Neural progenitor cell (in vitro differentiated cells): Measurements from ENCODE around the gene GADL1.

Source experiments
- EZH2 ChIP-seq: fragments of 200-600 bp; sonication (generic); IDR thresholded peaks from 2 replicates; pipeline ENCODE4 v1.6.1; 2017; ENCODE audit warnings: antibody characterized with exemption, mild to moderate bottlenecking, moderate library complexity
- TF ChIP-seq, protein P1 (sequence below): fragments of 200-600 bp; sonication (generic); IDR thresholded peaks from 2 replicates; pipeline ENCODE4 v1.5.1; 2017; ENCODE audit warnings: antibody characterized with exemption, mild to moderate bottlenecking

DNA sequence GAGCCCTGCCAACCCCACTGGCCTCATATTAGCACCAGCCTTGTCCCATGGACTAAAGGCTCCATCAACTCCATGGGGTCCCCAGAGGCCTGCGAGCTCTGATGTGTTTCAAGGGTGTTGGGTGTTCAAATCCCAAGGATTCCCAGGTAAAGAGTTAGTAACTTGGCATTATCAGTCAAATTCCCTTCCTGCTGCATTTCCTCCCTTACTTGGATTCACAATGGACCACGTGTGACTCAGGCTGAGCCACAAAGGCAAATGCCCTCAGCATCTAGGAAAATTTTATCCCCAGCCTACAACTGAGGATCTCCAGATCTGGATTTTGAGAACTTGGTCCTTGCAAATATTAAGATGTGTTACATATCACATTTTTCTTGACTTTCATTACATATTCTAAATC, 58.8 kb downstream of the GADL1 start:
- TF ChIP-seq, protein P1, sequence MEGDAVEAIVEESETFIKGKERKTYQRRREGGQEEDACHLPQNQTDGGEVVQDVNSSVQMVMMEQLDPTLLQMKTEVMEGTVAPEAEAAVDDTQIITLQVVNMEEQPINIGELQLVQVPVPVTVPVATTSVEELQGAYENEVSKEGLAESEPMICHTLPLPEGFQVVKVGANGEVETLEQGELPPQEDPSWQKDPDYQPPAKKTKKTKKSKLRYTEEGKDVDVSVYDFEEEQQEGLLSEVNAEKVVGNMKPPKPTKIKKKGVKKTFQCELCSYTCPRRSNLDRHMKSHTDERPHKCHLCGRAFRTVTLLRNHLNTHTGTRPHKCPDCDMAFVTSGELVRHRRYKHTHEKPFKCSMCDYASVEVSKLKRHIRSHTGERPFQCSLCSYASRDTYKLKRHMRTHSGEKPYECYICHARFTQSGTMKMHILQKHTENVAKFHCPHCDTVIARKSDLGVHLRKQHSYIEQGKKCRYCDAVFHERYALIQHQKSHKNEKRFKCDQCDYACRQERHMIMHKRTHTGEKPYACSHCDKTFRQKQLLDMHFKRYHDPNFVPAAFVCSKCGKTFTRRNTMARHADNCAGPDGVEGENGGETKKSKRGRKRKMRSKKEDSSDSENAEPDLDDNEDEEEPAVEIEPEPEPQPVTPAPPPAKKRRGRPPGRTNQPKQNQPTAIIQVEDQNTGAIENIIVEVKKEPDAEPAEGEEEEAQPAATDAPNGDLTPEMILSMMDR: no peak
- TF ChIP-seq EZH2: no peak
